Smooth muscle cell (in vitro differentiated cells): ENCODE measurements around the gene RAD51D. TPM values are rescaled to one million over a fixed set of nuclear protein-coding genes. Genes with fewer than 3 reads are reported as not detected.
"Not testable (repeated sequence)": the region's sequence is repeated elsewhere in the genome, so short reads cannot be mapped to it uniquely, and the experiment has no call there.

Source experiments
- DNase-seq: peaks from one replicate; lab custom pipeline; 2025; ENCODE audit not compliant: unreplicated experiment; lab: John Stamatoyannopoulos, UW
- H2AFZ ChIP-seq: fragments of 200-600 bp; sonication (generic); 2 replicates; pipeline ENCODE4 v1.6.0; 2016; ENCODE audit warnings: antibody characterized with exemption, low read depth, mild to moderate bottlenecking
- H3F3A ChIP-seq: fragments of 200-600 bp; sonication (generic); 2 replicates; pipeline ENCODE4 v1.6.0; 2017; ENCODE audit warnings: antibody characterized with exemption, low read depth
- H3K27ac ChIP-seq: fragments of 200-600 bp; sonication (generic); 2 replicates; pipeline ENCODE4 v1.5.1; 2016; ENCODE audit warnings: low read depth, mild to moderate bottlenecking
- H3K27me3 ChIP-seq: fragments of 200-600 bp; sonication (generic); 2 replicates; pipeline ENCODE4 v1.6.1; 2016; ENCODE audit warnings: low read depth, mild to moderate bottlenecking
- H3K36me3 ChIP-seq: fragments of 200-600 bp; sonication (generic); 2 replicates; pipeline ENCODE4 v1.5.1; 2016; ENCODE audit warnings: low read depth
- H3K4me1 ChIP-seq: fragments of 200-600 bp; sonication (generic); 2 replicates; pipeline ENCODE4 v1.5.1; 2016; ENCODE audit warnings: low read depth
- H3K4me2 ChIP-seq: fragments of 200-600 bp; sonication (generic); 2 replicates; pipeline ENCODE4 v1.6.0; 2016; ENCODE audit warnings: mild to moderate bottlenecking
- H3K4me3 ChIP-seq: fragments of 200-600 bp; sonication (generic); 2 replicates; pipeline ENCODE4 v1.5.1; 2016; ENCODE audit warnings: mild to moderate bottlenecking
- H3K79me2 ChIP-seq: fragments of 200-600 bp; sonication (generic); 2 replicates; pipeline ENCODE4 v1.6.0; 2016; ENCODE audit warnings: low read depth, mild to moderate bottlenecking
- H3K9ac ChIP-seq: fragments of 200-600 bp; sonication (generic); 2 replicates; pipeline ENCODE4 v1.6.0; 2016; ENCODE audit warnings: low read depth
- H3K9me3 ChIP-seq: fragments of 200-600 bp; sonication (generic); replicated peaks from 2 replicates; pipeline ENCODE4 v1.5.1; 2016; ENCODE audit warnings: low read depth
- H4K20me1 ChIP-seq: fragments of 200-600 bp; sonication (generic); 2 replicates; pipeline ENCODE4 v1.6.0; 2016; ENCODE audit warnings: low read depth
- WGBS: methylation state at CpG from one replicate; pipeline ENCODE4 v1.1.7; 2016; ENCODE audit warnings: low lambda C conversion rate; 5-methylcytosine and 5-hydroxymethylcytosine counted together
- polyA plus RNA-seq: library from polyadenylated mRNA; unstranded; fragments of >200 nt; fragmentation: Nextera tagmentation; extraction: Ambion mirVana; gene quantifications from 2 replicates; pipeline ENCODE4 v1.2.1, GENCODE V29; 2016
- total RNA-seq: library from RNA; depleted of rRNA; stranded (reverse); fragments of >200 nt; gene quantifications from 2 replicates; pipeline ENCODE4 v1.2.3, GENCODE V29; 2014
- TF ChIP-seq, protein P1 (sequence below): fragments of 200-600 bp; sonication (generic); IDR thresholded peaks from 2 replicates; pipeline ENCODE4 v1.5.1; 2017; ENCODE audit warnings: borderline replicate concordance, mild to moderate bottlenecking, antibody characterized with exemption; ENCODE audit not compliant: insufficient read depth, poor library complexity, severe bottlenecking

The RAD51D gene
- total and polyA plus RNA-seq, 2 experiments from 2014 or later: 1.4 to 5.5 TPM

DNA sequence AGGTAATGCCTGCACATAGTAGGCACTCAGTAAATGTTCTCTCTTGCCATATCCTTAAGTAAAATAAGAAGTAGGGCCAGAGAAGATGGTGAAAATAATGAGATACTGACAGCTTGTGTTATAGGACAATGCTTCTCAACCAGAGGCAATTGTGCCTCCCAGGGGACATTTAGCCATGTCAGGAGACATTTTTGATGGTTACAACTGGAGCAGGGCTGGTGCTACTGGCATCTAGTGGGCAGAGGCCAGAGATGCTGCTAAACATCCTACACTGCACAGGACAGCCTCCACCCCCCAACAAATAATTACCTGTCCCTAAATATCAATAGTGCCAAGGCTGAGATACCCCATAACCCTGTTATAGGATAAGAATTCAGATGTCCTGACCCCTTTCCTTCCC is 1.7 kb downstream of the RAD51D start:
- Histone ChIP-seq H3K27ac (no peak overlapping the region), H3K4me1 (peaks cover 7% of the 10 kb centered on the region), H3K4me3 (no peak overlapping the region), H3K9me3 (no peaks in the 10 kb centered on the region), H3F3A (no peaks in the 10 kb centered on the region), H3K27me3 (peaks cover 5% of the 10 kb centered on the region), H4K20me1 (no peaks in the 10 kb centered on the region), H3K36me3 (no peaks in the 10 kb centered on the region), H3K4me2 (no peak overlapping the region), H3K79me2 (peaks cover 7% of the 10 kb centered on the region), H2AFZ (no peak overlapping the region), H3K9ac (no peak overlapping the region)
- no peak for DNase-seq
- TF ChIP-seq, protein P1, sequence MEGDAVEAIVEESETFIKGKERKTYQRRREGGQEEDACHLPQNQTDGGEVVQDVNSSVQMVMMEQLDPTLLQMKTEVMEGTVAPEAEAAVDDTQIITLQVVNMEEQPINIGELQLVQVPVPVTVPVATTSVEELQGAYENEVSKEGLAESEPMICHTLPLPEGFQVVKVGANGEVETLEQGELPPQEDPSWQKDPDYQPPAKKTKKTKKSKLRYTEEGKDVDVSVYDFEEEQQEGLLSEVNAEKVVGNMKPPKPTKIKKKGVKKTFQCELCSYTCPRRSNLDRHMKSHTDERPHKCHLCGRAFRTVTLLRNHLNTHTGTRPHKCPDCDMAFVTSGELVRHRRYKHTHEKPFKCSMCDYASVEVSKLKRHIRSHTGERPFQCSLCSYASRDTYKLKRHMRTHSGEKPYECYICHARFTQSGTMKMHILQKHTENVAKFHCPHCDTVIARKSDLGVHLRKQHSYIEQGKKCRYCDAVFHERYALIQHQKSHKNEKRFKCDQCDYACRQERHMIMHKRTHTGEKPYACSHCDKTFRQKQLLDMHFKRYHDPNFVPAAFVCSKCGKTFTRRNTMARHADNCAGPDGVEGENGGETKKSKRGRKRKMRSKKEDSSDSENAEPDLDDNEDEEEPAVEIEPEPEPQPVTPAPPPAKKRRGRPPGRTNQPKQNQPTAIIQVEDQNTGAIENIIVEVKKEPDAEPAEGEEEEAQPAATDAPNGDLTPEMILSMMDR: no peak

DNA sequence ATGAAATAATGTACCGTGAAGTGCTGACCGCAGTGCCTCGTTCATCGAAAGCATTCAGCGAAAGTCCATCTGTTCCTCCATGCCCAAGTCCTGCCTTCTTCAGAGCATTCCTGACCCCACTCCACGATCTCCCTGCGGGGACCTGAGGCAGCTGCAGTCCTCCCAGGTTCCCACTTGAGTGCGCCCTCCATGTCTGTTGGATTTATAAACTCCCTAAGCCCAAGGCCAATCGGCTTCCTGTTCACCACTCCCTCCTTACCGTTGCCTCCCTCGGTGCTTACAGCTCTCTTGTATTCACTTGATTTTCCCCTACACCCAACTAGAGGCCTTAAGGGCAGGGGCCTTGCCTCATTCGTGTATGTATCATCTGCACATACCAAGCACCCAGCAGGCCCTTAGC is 2.8 kb downstream of the RAD51D start:
- no peak overlapping the region for H3K4me2 ChIP-seq
- H3K9me3 ChIP-seq: no peaks in the 10 kb centered on the region
- no peak overlapping the region for H2AFZ ChIP-seq
- peaks cover 7% of the 10 kb centered on the region for H3K4me1 ChIP-seq
- no peak for DNase-seq
- H3K27me3 ChIP-seq: no peaks in the 10 kb centered on the region
- no peak overlapping the region for H3K4me3 ChIP-seq
- peaks cover 7% of the 10 kb centered on the region for H3K79me2 ChIP-seq
- no peak overlapping the region for H3K9ac ChIP-seq
- H3K27ac ChIP-seq: no peak overlapping the region
- no peaks in the 10 kb centered on the region for H4K20me1 ChIP-seq
- H3K36me3 ChIP-seq: no peaks in the 10 kb centered on the region
- TF ChIP-seq, protein P1: no peak
- no peaks in the 10 kb centered on the region for H3F3A ChIP-seq
- 89% methylated on average over 12 of the region's 12 CpGs for WGBS

DNA sequence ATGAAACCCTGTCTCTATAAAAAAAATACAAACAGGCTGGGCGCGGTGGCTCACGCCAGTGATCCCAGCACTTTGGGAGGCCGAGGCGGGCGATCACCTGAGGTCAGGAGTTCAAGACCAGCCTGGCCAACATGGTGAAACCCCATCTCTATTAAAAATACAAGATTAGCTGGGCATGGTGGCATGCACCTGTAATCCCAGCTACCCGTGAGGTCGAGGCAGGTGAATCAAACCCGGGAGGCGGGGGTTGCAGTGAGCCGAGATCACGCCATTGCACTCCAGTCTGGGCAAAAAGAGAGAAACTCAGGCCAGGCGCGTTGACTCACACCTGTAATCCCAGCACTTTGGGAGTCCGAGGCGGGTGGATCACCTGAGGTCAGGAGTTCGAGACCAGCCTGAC is 8.9 kb downstream of the RAD51D start:
- H3K9me3 ChIP-seq, H3K4me3 ChIP-seq, DNase-seq, H3K4me1 ChIP-seq, H3F3A ChIP-seq, H2AFZ ChIP-seq, H3K27ac ChIP-seq, H3K9ac ChIP-seq, H3K4me2 ChIP-seq, H3K27me3 ChIP-seq, H4K20me1 ChIP-seq, H3K36me3 ChIP-seq, H3K79me2 ChIP-seq: not testable (repeated sequence)
- WGBS: 96% methylated on average over 17 of the region's 17 CpGs

DNA sequence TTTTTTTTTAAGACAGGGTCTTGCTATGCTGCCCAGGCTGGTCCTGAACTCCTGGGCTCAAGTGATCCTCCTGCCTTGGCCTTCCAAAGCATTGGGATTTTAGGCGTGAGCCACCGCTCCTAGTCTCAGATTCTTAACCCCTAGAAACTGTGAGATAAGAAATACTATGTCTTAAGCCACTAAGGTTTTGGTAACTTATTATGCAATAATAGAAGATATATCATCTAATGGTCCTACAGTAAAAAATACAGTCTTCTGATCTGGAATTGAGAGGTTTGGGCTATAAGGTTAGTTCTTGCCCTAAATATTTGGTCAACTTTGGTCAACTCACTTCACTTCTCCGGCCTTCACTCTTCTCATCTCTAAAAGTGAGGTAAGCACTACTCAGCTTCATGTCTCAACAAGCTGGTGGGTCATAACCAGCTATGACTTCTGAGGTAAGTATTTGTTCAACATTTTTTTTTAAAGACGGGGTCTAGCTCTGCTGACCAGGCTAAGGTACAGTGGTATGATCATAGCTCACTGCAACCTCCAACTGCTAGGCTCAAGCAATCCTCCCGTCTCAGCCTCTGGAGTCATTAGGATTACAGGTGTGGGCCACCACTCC is 14.7 kb downstream of the RAD51D start:
- Histone ChIP-seq H4K20me1 (no peaks in the 10 kb centered on the region), H2AFZ (no peak overlapping the region), H3K27ac (no peak overlapping the region), H3K27me3 (no peaks in the 10 kb centered on the region), H3K4me2 (no peak overlapping the region), H3K36me3 (no peaks in the 10 kb centered on the region), H3K9me3 (no peaks in the 10 kb centered on the region), H3K4me1 (no peaks in the 10 kb centered on the region), H3K79me2 (no peaks in the 10 kb centered on the region), H3K4me3 (no peak overlapping the region), H3K9ac (no peak overlapping the region), H3F3A (no peaks in the 10 kb centered on the region)
- DNase-seq: no peak
- TF ChIP-seq, protein P1: no peak
- 93% methylated on average over 5 of the region's 5 CpGs for WGBS
